Lower lobe of right lung (tissue), 2 donors: ENCODE data around the gene EMC1. TPM values are rescaled to one million over a fixed set of nuclear protein-coding genes. Genes with fewer than 3 reads are reported as not detected.

Source experiments
- ATAC-seq, 2 donors: fragments of 200-7000 bp; cut with Tn5 transposase; one replicate each; pipeline ENCODE4 v1.9.1; 2020 to 2022; ENCODE audit warnings: mild to moderate bottlenecking in 2 of 2, moderate library complexity in 2 of 2
- DNase-seq: peaks from one replicate; pipeline ENCODE4 v3.0.0-alpha.2; 2020
- H3K27ac ChIP-seq: fragments of 200-600 bp; one replicate; pipeline ENCODE4 v1.8.0; 2022
- H3K27me3 ChIP-seq: fragments of 200-600 bp; one replicate; pipeline ENCODE4 v1.8.0; 2022; ENCODE audit warnings: low read depth
- H3K36me3 ChIP-seq: fragments of 200-600 bp; one replicate; pipeline ENCODE4 v1.8.0; 2022; ENCODE audit warnings: mild to moderate bottlenecking
- H3K4me1 ChIP-seq: fragments of 200-600 bp; one replicate; pipeline ENCODE4 v1.8.0; 2022
- H3K4me3 ChIP-seq: fragments of 200-600 bp; one replicate; pipeline ENCODE4 v1.8.0; 2022; ENCODE audit warnings: mild to moderate bottlenecking
- H3K9me3 ChIP-seq: fragments of 200-600 bp; one replicate; pipeline ENCODE4 v1.8.0; 2022
- CTCF ChIP-seq: fragments of 200-600 bp; IDR thresholded peaks from one replicate; pipeline ENCODE4 v1.8.0; 2022; ENCODE audit warnings: antibody characterized with exemption, mild to moderate bottlenecking
- intact Hi-C: fragments of 100-400 bp; cut with DNase I; formaldehyde crosslinking; loops from one replicate; pipeline ENCODE4 v1.11.0; 2022
- total RNA-seq: library from RNA; stranded (reverse); fragmentation: NEBNext Ultra II Directional; extraction: Animal tissue kit (Norgen Biotek cat#: 25700); gene quantifications from one replicate; pipeline ENCODE4 v1.2.1, GENCODE V29; 2021
- donor health status: DM: no; HTN: yes; CAD: no; lungs with severe emphysema.

The EMC1 gene
- total RNA-seq, 1 donor from 2014 or later, result 39.2 TPM

GRCh38 chr1:19177811-19178210, 73.5 kb downstream of the EMC1 start:
- no peak overlapping the region for H3K4me3 ChIP-seq
- no peak overlapping the region for H3K27ac ChIP-seq
- intact Hi-C loops, result no loop called here
- no peaks in the 10 kb centered on the region for H3K4me1 ChIP-seq
- ATAC-seq, result no peak
- no peaks in the 10 kb centered on the region for H3K27me3 ChIP-seq
- peaks cover 91% of the 10 kb centered on the region for H3K36me3 ChIP-seq
- no peaks in the 10 kb centered on the region for H3K9me3 ChIP-seq
- DNase-seq, result no peak
- TF ChIP-seq CTCF, result no peak

GRCh38 chr1:19169642-19170041, 81.7 kb downstream of the EMC1 start:
- Histone ChIP-seq H3K4me3 (no peak overlapping the region), H3K4me1 (no peaks in the 10 kb centered on the region), H3K27me3 (no peaks in the 10 kb centered on the region), H3K27ac (no peak overlapping the region), H3K9me3 (no peaks in the 10 kb centered on the region), H3K36me3 (peaks cover 100% of the 10 kb centered on the region)
- ATAC-seq (no peak), DNase-seq (no peak)
- TF ChIP-seq CTCF, result no peak
- intact Hi-C loops, result no loop called here

GRCh38 chr1:19167140-19167539, 84.2 kb downstream of the EMC1 start:
- Histone ChIP-seq H3K4me1 (no peaks in the 10 kb centered on the region), H3K27ac (no peak overlapping the region), H3K27me3 (no peaks in the 10 kb centered on the region), H3K9me3 (no peaks in the 10 kb centered on the region), H3K4me3 (no peak overlapping the region), H3K36me3 (peaks cover 100% of the 10 kb centered on the region)
- no peak for ATAC-seq
- TF ChIP-seq CTCF, result no peak
- intact Hi-C loops, result no loop called here
- no peak for DNase-seq

- intact Hi-C loops, result no loop called here
- Histone ChIP-seq H3K4me1 (no peaks in the 10 kb centered on the region), H3K27me3 (no peaks in the 10 kb centered on the region), H3K27ac (no peak overlapping the region), H3K4me3 (no peak overlapping the region), H3K36me3 (peaks cover 100% of the 10 kb centered on the region), H3K9me3 (no peaks in the 10 kb centered on the region)
- DNase-seq (no peak), ATAC-seq (no peak)
- no peak for TF ChIP-seq CTCF
These were observed 85.3 kb downstream of the EMC1 start for GRCh38 chr1:19166066-19166465.

Other genes with a start within 250 kb of the EMC1 start
- gene UBR4, start 41.3 kb downstream of the EMC1 start, total RNA-seq, result 125 TPM
- gene MRTO4, start 281 bp upstream of the EMC1 start, total RNA-seq, result 16.4 TPM
- 0.30 TPM for gene AKR7A3, start 37.2 kb upstream of the EMC1 start, total RNA-seq
- gene AKR7A2, start 60.6 kb upstream of the EMC1 start, total RNA-seq, result 37.4 TPM
- gene SLC66A1, start 60.8 kb upstream of the EMC1 start, total RNA-seq, result 15.4 TPM
- 236 TPM for gene CAPZB, start 234.0 kb upstream of the EMC1 start, total RNA-seq